Stomach (tissue), 9 donors: Measurements from ENCODE around the gene ACE. TPM values are rescaled to one million over a fixed set of nuclear protein-coding genes. Genes with fewer than 3 reads are reported as not detected.

Experiments
- DNase-seq, 2 donors: peaks; one replicate each; pipeline versions ENCODE4 v3.0.0 to v3.0.0-alpha.2; 2013 to 2019
- H3K27ac ChIP-seq, 5 donors: fragments of 200-600 bp in 4 of 5; sonication (generic) in 4 of 5; one replicate each; pipeline ENCODE4 v1.5.1; 2013 to 2019; ENCODE audit warnings: mild to moderate bottlenecking in 1 of 5, moderate library complexity in 1 of 5
- H3K27me3 ChIP-seq, 3 donors: fragments of 200-600 bp; sonication (generic); one replicate each; pipeline ENCODE4 v1.5.1; 2017 to 2019; ENCODE audit warnings: mixed run types in 1 of 3
- H3K36me3 ChIP-seq, 4 donors: fragments of 200-600 bp; sonication (generic); 1 replicate in 3 of 4; 2 replicates in 1 of 4; pipeline ENCODE4 v1.5.1; 2016 to 2019
- H3K4me1 ChIP-seq, 4 donors: fragments of 200-600 bp; sonication (generic); one replicate each; pipeline ENCODE4 v1.5.1; 2016 to 2019
- H3K4me3 ChIP-seq, 4 donors: fragments of 200-600 bp; sonication (generic) in 3 of 4; one replicate each; pipeline ENCODE4 v1.5.1; 2016 to 2019; ENCODE audit warnings: mild to moderate bottlenecking in 1 of 4
- H3K9me3 ChIP-seq, 4 donors: fragments of 200-600 bp; sonication (generic); one replicate each; pipeline ENCODE4 v1.5.1; 2016 to 2019
- EP300 ChIP-seq: sonication (generic); formaldehyde crosslinking; IDR thresholded peaks from one replicate; pipeline ENCODE4 v1.6.1; 2017; ENCODE audit warnings: antibody characterized with exemption
- POLR2A ChIP-seq, 4 donors: fragments of 450-650 bp; IDR thresholded peaks; one replicate each; pipeline ENCODE4 v1.6.1; 2016; ENCODE audit warnings: antibody characterized with exemption in 4 of 4, control low read depth in 2 of 4, mild to moderate bottlenecking in 1 of 4, moderate library complexity in 1 of 4
- POLR2AphosphoS5 ChIP-seq, 3 donors: sonication (generic); formaldehyde crosslinking; IDR thresholded peaks; one replicate each; pipeline ENCODE4 v1.6.1; 2016; ENCODE audit warnings: antibody characterized with exemption in 3 of 3
- WGBS, 5 donors: extraction: QIAGEN DNeasy Blood & Tissue Kit in 3 of 5; methylation state at CpG; one replicate each; pipeline versions ENCODE4 v1.1.5 to v1.1.7; 2013 to 2018; 5-methylcytosine and 5-hydroxymethylcytosine counted together
- intact Hi-C: fragments of 100-400 bp; cut with DNase I; formaldehyde crosslinking; loops from one replicate; pipeline ENCODE4 v1.15.1; 2023; ENCODE audit warnings: low total_unique reads
- polyA plus RNA-seq, 3 donors: library from polyadenylated mRNA; stranded (reverse); fragments of 200-250 nt; gene quantifications; one replicate each; pipeline ENCODE4 v1.2.3, GENCODE V29; 2013
- total RNA-seq, 5 donors: library from RNA; depleted of rRNA; stranded (reverse); fragments of >200 nt; gene quantifications; one replicate each; pipeline versions ENCODE4 v1.1.0 to v1.2.3, GENCODE V29; 2014 to 2016
- TF ChIP-seq, protein P1 (sequence below), 7 experiments: fragments of 450-650 bp in 4 of 7; fragments of 200-600 bp in 3 of 7; sonication (generic) in 3 of 7; IDR thresholded peaks; one replicate each; pipeline ENCODE4 v1.5.1; 2016 to 2019; ENCODE audit warnings: antibody characterized with exemption in 7 of 7, control low read depth in 2 of 7, mild to moderate bottlenecking in 1 of 7
- donor health status: healthy with polysubstance abuse.
- donor health status: Bipolar disorder and iron deficiency.
- donor health status: healthy.

ACE gene
- total and polyA plus RNA-seq, 8 donors, result 1.3 to 232 (median 4.4) TPM

- DNase-seq, result no peak
These were observed 7.1 kb downstream of the ACE start for GRCh38 chr17:63483655-63484575.

DNA sequence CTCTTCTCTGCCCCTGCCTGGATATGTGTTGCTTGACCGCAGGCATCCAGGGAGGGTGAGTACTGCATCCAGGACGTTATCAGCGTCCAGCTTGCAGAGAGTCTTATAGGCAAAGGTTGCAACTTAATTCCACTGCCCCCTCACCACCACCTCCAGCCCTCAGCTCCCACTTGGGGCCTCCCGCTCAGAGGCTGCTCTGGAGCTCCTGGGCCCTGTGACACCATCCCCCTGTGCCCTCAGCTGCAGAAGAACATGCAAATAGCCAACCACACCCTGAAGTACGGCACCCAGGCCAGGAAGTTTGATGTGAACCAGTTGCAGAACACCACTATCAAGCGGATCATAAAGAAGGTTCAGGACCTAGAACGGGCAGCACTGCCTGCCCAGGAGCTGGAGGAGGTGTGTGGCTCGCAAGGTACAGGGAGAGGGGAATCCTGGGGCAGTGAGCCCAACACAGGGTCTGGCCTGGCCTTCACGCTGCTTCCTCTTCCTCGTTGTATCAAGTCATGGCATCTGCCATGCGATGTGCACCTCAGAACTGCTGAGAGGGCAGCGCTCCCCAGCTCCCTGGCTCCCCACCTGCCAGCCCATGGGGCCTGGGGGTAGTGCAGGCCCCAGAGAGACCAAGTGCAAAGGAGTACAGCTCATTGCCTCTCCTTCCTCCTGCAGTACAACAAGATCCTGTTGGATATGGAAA lies 9.6 kb downstream of the ACE start:
- no peak for DNase-seq
- H3K36me3 ChIP-seq, result no peaks in the 10 kb centered on the region
- H3K27me3 ChIP-seq, result peaks cover 0 to 5% (median 0%) of the 10 kb centered on the region in 3 donors
- no peaks in the 10 kb centered on the region for H3K4me1 ChIP-seq
- no peaks in the 10 kb centered on the region for H3K9me3 ChIP-seq
- TF ChIP-seq, protein P1, sequence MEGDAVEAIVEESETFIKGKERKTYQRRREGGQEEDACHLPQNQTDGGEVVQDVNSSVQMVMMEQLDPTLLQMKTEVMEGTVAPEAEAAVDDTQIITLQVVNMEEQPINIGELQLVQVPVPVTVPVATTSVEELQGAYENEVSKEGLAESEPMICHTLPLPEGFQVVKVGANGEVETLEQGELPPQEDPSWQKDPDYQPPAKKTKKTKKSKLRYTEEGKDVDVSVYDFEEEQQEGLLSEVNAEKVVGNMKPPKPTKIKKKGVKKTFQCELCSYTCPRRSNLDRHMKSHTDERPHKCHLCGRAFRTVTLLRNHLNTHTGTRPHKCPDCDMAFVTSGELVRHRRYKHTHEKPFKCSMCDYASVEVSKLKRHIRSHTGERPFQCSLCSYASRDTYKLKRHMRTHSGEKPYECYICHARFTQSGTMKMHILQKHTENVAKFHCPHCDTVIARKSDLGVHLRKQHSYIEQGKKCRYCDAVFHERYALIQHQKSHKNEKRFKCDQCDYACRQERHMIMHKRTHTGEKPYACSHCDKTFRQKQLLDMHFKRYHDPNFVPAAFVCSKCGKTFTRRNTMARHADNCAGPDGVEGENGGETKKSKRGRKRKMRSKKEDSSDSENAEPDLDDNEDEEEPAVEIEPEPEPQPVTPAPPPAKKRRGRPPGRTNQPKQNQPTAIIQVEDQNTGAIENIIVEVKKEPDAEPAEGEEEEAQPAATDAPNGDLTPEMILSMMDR (IDR thresholded peaks at IDR 0.05), result no peak
- TF ChIP-seq POLR2A (IDR thresholded peaks at IDR 0.05) (no peak), EP300 (no peak), POLR2AphosphoS5 (IDR thresholded peaks at IDR 0.05) (no peak)
- 74 to 82% (median 77%) methylated on average over 9 to 12 of the region's 12 CpGs for WGBS, 5 donors
- intact Hi-C loops, result no loop called here
- H3K4me3 ChIP-seq, result no peak overlapping the region
- no peak overlapping the region for H3K27ac ChIP-seq

More at GRCh38 chr17:63483655-63484575, 7.1 kb downstream of the ACE start:
- H3K4me3 ChIP-seq, result no peak overlapping the region
- no peaks in the 10 kb centered on the region for H3K36me3 ChIP-seq
- peaks cover 0 to 29% (median 0%) of the 10 kb centered on the region in 3 donors for H3K27me3 ChIP-seq
- peaks cover 0 to 4% (median 3%) of the 10 kb centered on the region in 4 donors for H3K4me1 ChIP-seq
- H3K9me3 ChIP-seq, result no peaks in the 10 kb centered on the region
- H3K27ac ChIP-seq, result no peak overlapping the region
- no peak for TF ChIP-seq POLR2AphosphoS5 (IDR thresholded peaks at IDR 0.05)
- no peak for TF ChIP-seq POLR2A (IDR thresholded peaks at IDR 0.05)
- no peak for TF ChIP-seq EP300
- TF ChIP-seq, protein P1 (IDR thresholded peaks at IDR 0.05), result no peak
- WGBS, 5 donors, result 87 to 95% (median 94%) methylated on average over 11 to 16 of the region's 16 CpGs
- intact Hi-C loops, result no loop called here

DNA sequence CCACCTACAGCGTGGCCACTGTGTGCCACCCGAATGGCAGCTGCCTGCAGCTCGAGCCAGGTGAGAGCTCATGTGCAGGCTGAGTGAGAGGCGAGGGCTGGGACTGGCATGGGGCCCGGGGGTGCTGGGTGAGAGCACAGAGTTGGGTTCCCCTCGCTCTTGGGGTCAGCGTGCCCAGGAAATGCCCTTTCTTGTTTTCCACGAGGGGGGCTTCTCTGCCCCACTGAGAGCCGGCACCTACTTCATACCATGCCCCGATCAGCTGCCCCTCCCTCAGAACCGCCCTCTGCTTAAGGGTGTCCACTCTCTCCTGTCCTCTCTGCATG lies 10.1 kb downstream of the ACE start:
- no peak overlapping the region for H3K27ac ChIP-seq
- TF ChIP-seq EP300, result no peak
- no peak for TF ChIP-seq POLR2A (IDR thresholded peaks at IDR 0.05)
- TF ChIP-seq POLR2AphosphoS5 (IDR thresholded peaks at IDR 0.05), result no peak
- TF ChIP-seq, protein P1 (IDR thresholded peaks at IDR 0.05), result no peak
- intact Hi-C loops, result no loop called here
- H3K4me3 ChIP-seq, result no peak overlapping the region
- no peaks in the 10 kb centered on the region for H3K36me3 ChIP-seq
- no peaks in the 10 kb centered on the region for H3K4me1 ChIP-seq
- H3K27me3 ChIP-seq, result no peaks in the 10 kb centered on the region
- WGBS, 5 donors, result 84 to 89% (median 87%) methylated on average over 8 to 11 of the region's 11 CpGs
- no peak for DNase-seq
- no peaks in the 10 kb centered on the region for H3K9me3 ChIP-seq

DNA sequence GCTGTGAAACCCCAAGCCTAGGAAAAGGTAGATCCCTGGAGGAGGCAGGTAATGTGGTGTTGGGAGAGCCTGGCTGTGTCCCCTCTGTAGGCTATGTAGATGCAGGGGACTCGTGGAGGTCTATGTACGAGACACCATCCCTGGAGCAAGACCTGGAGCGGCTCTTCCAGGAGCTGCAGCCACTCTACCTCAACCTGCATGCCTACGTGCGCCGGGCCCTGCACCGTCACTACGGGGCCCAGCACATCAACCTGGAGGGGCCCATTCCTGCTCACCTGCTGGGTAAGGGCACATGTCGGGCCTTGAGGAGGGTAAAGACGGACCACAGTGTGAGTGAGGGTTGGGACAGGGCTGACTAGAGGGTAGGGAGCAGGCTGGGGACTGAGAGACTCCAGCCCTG lies 12.0 kb downstream of the ACE start:
- TF ChIP-seq POLR2AphosphoS5 (IDR thresholded peaks at IDR 0.05) (no peak), EP300 (no peak), POLR2A (IDR thresholded peaks at IDR 0.05) (no peak)
- TF ChIP-seq, protein P1 (IDR thresholded peaks at IDR 0.05), result no peak
- H3K4me1 ChIP-seq, result no peaks in the 10 kb centered on the region
- no peaks in the 10 kb centered on the region for H3K9me3 ChIP-seq
- no peak overlapping the region for H3K27ac ChIP-seq
- no peak overlapping the region for H3K4me3 ChIP-seq
- 81 to 95% (median 91%) methylated on average over 5 to 10 of the region's 10 CpGs for WGBS, 5 donors
- no peak for DNase-seq
- intact Hi-C loops, result no loop called here
- no peaks in the 10 kb centered on the region for H3K27me3 ChIP-seq
- no peaks in the 10 kb centered on the region for H3K36me3 ChIP-seq
